CD4-positive, alpha-beta T cell (primary cell): ENCODE results near the gene NMD3. TPM values are rescaled to one million over a fixed set of nuclear protein-coding genes. Genes with fewer than 3 reads are reported as not detected.
"Not testable (repeated sequence)": the region's sequence is repeated elsewhere in the genome, so short reads cannot be mapped to it uniquely, and the experiment has no call there.

Experiments
- ATAC-seq: fragments of 200-7000 bp; cut with Tn5 transposase; one replicate; pipeline ENCODE4 v1.10.0; 2022; ENCODE audit warnings: mild to moderate bottlenecking; ENCODE audit not compliant: poor library complexity
- CTCF ChIA-PET: fragments of 350-600 bp; sonication (Branson Sonifier 250); formaldehyde crosslinking; loops from one replicate; lab custom pipeline; 2021; ENCODE audit warnings: antibody characterized with exemption, inconsistent platforms; lab: Charles Lee
- POLR2A ChIA-PET: fragments of 350-600 bp; sonication (Branson Sonifier 250); formaldehyde crosslinking; loops from one replicate; lab custom pipeline; 2021; ENCODE audit warnings: antibody characterized with exemption, inconsistent platforms; lab: Charles Lee
- DNase-seq, 14 experiments: peaks; one replicate each; pipeline ENCODE4 v3.0.0-alpha.2; 2013 to 2020; ENCODE audit warnings: mixed read lengths in 2 of 14
- H3K27ac ChIP-seq, 2 donors: one replicate each; pipeline versions ENCODE4 v1.5.1 to v1.7.0; 2013; ENCODE audit warnings: low read length in 2 of 2, low read depth in 1 of 2, mild to moderate bottlenecking in 1 of 2
- H3K27me3 ChIP-seq, 2 experiments: 1 replicate in 1 of 2; 2 replicates in 1 of 2; pipeline versions ENCODE4 v1.6.1 to v1.7.0; 2013; ENCODE audit warnings: low read length in 2 of 2, control low read depth in 1 of 2, mild to moderate bottlenecking in 1 of 2, moderate library complexity in 1 of 2; ENCODE audit not compliant: insufficient read depth in 2 of 2, control insufficient read depth in 1 of 2
- H3K36me3 ChIP-seq: one replicate; pipeline ENCODE4 v1.6.1; 2013; ENCODE audit warnings: low read length, control low read depth; ENCODE audit not compliant: insufficient read depth
- H3K4me1 ChIP-seq: one replicate; pipeline ENCODE4 v1.6.1; 2013; ENCODE audit warnings: low read length, control low read depth; ENCODE audit not compliant: insufficient read depth
- H3K4me3 ChIP-seq: one replicate; pipeline ENCODE4 v1.5.1; 2013; ENCODE audit warnings: mild to moderate bottlenecking, low read length, moderate library complexity
- H3K9me3 ChIP-seq, 2 experiments: 1 replicate in 1 of 2; 2 replicates in 1 of 2; pipeline versions ENCODE4 v1.6.1 to v1.7.0; 2013; ENCODE audit warnings: low read length in 2 of 2, mild to moderate bottlenecking in 2 of 2, control low read depth in 1 of 2, moderate library complexity in 1 of 2; ENCODE audit not compliant: control insufficient read depth in 1 of 2, insufficient read depth in 1 of 2
- H3K27ac Mint-ChIP-seq: one replicate; pipeline ENCODE4 v1.8.0; 2020; ENCODE audit warnings: mixed read lengths
- H3K27me3 Mint-ChIP-seq: one replicate; pipeline ENCODE4 v1.8.0; 2021; ENCODE audit warnings: mixed read lengths
- H3K36me3 Mint-ChIP-seq: one replicate; pipeline ENCODE4 v1.8.0; 2021; ENCODE audit warnings: low read depth, mixed read lengths
- H3K4me1 Mint-ChIP-seq: one replicate; pipeline ENCODE4 v1.8.0; 2021; ENCODE audit warnings: low read depth, mixed read lengths
- H3K4me3 Mint-ChIP-seq: one replicate; pipeline ENCODE4 v1.8.0; 2020; ENCODE audit warnings: mild to moderate bottlenecking, mixed read lengths
- H3K9me3 Mint-ChIP-seq: one replicate; pipeline ENCODE4 v1.8.0; 2020; ENCODE audit warnings: mixed read lengths
- CTCF ChIP-seq: fragments of 200-600 bp; IDR thresholded peaks from one replicate; pipeline ENCODE4 v1.8.0; 2022; ENCODE audit warnings: antibody characterized with exemption, mild to moderate bottlenecking
- intact Hi-C, 2 experiments: fragments of 100-400 bp; cut with DNase I in 1 of 2; cut with micrococcal nuclease in 1 of 2; formaldehyde crosslinking; loops; one replicate each; pipeline versions ENCODE4 v1.15.1 to v1.9.0; 2023 to 2025; cut with DNase I, micrococcal nuclease
- total RNA-seq, 174 experiments: library from RNA in 2 of 174; stranded (reverse) in 2 of 174; gene quantifications; one replicate each; pipeline ENCODE4 v1.2.3 and lab custom pipeline; 2021 to 2026

NMD3 gene
- total RNA-seq, 2 experiments from 2014 or later, result 58.4 to 60.1 TPM

GRCh38 chr3:161177991-161178390 is 43.1 kb upstream of the NMD3 start:
- intact Hi-C loops, result no loop called here
- no peaks in the 10 kb centered on the region for H3K4me1 ChIP-seq
- H3K9me3 Mint-ChIP-seq, result no peaks in the 10 kb centered on the region
- no peaks in the 10 kb centered on the region for H3K9me3 ChIP-seq
- H3K4me3 Mint-ChIP-seq, result no peak overlapping the region
- H3K27ac ChIP-seq, result no peak overlapping the region
- TF ChIP-seq CTCF, result no peak
- ChIA-PET POLR2A (no interaction called here), CTCF (interaction anchor here (0.7 to 1.4 kb wide), 2 partner anchors 21 to 22 kb away, joined by 3 read pairs; no protein-coding TSS in a partner anchor)
- no peaks in the 10 kb centered on the region for H3K36me3 Mint-ChIP-seq
- no peak for DNase-seq
- H3K27me3 Mint-ChIP-seq, result peaks cover 21% of the 10 kb centered on the region
- H3K36me3 ChIP-seq, result no peaks in the 10 kb centered on the region
- H3K27ac Mint-ChIP-seq, result no peak overlapping the region
- H3K4me1 Mint-ChIP-seq, result no peaks in the 10 kb centered on the region
- no peak overlapping the region for H3K4me3 ChIP-seq
- H3K27me3 ChIP-seq, result peaks cover 0 to 5% of the 10 kb centered on the region in 2 experiments
- ATAC-seq, result no peak

- H3K9me3 Mint-ChIP-seq, CTCF ChIA-PET, H3K27ac Mint-ChIP-seq, H3K36me3 ChIP-seq, intact Hi-C loops, H3K4me1 Mint-ChIP-seq, H3K27me3 ChIP-seq, H3K4me1 ChIP-seq, H3K9me3 ChIP-seq, H3K27ac ChIP-seq, H3K4me3 ChIP-seq, ATAC-seq, POLR2A ChIA-PET, H3K4me3 Mint-ChIP-seq, H3K36me3 Mint-ChIP-seq, DNase-seq: not testable (repeated sequence)
- H3K27me3 Mint-ChIP-seq, result peaks cover 14% of the 10 kb centered on the region
Observed at GRCh38 chr3:161181371-161181770, 39.7 kb upstream of the NMD3 start.

GRCh38 chr3:161187046-161187445 is 34.1 kb upstream of the NMD3 start:
- no peak for TF ChIP-seq CTCF
- ATAC-seq (no peak), DNase-seq (no peak)
- Mint-ChIP-seq H3K27me3 (no peaks in the 10 kb centered on the region), H3K9me3 (no peaks in the 10 kb centered on the region), H3K4me3 (no peak overlapping the region), H3K4me1 (no peaks in the 10 kb centered on the region), H3K27ac (no peak overlapping the region), H3K36me3 (no peaks in the 10 kb centered on the region)
- no peaks in the 10 kb centered on the region for H3K4me1 ChIP-seq
- ChIA-PET POLR2A (no interaction called here), CTCF (interaction anchor here (1.9 kb wide), 1 partner anchor 11 kb away, joined by 4 read pairs; no protein-coding TSS in a partner anchor)
- H3K4me3 ChIP-seq, result no peak overlapping the region
- H3K36me3 ChIP-seq, result no peaks in the 10 kb centered on the region
- no peak overlapping the region for H3K27ac ChIP-seq
- H3K27me3 ChIP-seq, result no peaks in the 10 kb centered on the region
- intact Hi-C loops, result no loop called here
- no peaks in the 10 kb centered on the region for H3K9me3 ChIP-seq
